ENCODE results near the gene TEF. TPM values are rescaled to one million over a fixed set of nuclear protein-coding genes. Genes with fewer than 3 reads are reported as not detected.

TEF gene
- total RNA-seq, 1 donor from 2014 or later, result 26.3 TPM

DNA sequence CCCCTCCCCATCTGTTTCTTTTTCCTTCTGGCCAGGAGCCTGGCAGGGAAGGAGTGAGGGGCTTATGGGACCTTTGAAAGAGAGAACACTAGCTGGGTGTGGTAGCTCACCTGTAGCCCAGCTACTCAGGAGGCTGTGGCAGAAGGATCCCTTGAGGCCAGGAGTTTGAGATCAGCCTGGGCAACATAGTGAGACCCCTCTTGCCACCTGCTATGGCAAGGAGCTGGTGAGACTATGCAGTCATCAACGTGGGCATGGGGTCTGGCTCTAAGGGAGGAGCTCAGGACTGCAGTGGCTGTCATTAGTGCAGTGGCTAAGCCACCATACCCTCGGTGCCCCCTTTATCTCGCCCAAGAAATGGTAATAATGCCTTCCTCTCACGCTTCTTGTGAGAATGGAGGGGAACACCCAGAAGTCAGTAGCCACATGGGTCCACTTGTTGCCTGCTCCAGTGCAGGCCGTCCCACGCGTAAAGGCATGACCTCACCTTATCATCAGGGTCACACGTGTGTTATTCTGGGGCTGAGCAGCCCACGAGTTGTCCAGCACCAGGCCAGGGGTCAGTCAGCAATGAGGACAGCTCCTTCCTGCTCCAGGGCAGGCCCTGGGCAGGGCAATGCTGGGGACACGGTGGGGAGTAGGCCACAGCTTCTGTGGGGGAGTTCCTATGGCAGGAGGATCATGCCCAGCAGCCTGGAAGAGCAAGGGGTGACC lies 27.7 kb upstream of the TEF start:
- ATAC-seq (peak; percentile 58), DNase-seq (ENCODE audit: low spot score) (no peak)

DNA sequence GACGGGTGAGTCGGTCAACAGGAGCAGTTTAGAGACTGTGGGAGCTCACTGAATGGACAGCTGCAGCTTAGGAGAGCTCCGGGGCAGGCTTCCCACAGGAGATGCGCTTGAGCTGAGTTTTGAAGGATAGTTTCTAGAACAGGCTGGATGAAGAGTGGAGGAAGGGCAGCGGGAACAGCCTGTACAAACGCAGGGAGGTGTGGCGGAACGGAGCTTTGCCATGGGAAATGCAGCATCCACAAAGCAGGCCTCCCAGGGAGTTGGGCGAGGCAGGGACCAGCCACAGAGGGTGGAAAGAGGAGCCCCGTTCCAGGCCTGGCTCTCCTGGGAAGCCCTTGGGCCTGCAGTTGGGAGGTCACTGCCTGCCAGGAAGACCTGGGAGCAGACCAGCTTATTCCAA lies 26.8 kb upstream of the TEF start:
- ATAC-seq, result peak; percentile 4
- no peak for DNase-seq (ENCODE audit: low spot score)

DNA sequence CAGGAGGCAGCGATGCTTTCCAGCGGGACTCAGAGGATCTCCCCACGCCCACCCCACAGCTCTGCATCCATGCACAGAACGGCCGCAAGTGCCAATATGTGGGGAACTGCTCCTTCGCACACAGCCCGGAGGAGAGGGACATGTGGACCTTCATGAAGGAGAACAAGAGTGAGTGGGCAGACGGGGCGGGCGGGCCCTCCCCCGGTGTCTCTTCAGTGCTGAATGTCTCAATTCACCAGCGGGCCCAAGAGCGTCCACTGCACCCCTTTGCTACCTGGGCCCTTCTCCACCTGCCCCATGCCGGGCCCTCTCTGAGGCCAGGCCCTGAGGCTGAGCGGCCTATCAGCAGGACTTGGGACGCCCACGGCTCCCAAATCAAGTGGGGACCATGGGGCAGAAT lies 25.8 kb upstream of the TEF start:
- DNase-seq (ENCODE audit: low spot score) (no peak), ATAC-seq (no peak)

DNA sequence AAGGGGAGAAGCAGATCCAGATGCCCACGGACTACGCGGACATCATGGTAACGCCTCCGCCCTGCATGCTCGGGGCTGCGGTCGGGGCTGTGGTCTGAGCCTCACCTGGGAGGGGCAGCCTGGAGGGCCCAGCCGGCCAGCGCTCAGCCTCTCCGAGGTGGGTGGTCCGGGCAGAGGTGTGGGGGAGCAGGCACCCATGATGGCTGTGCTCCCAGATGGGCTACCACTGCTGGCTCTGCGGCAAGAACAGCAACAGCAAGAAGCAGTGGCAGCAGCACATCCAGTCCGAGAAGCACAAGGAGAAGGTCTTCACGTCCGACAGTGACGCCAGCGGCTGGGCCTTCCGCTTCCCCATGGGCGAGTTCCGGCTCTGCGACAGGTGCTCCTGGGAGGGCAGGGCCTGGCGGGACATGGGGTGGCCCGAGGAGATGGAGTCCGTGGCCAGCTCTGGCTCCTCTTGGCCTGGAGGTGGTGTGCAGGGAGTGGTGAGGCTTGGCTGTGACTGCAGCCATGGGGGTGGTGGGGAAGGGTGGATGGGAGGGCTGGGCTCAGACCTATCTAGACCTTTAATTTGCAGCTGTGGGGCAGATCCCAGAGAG lies 25.2 kb upstream of the TEF start:
- no peak for DNase-seq (ENCODE audit: low spot score)
- ATAC-seq, result no peak

DNA sequence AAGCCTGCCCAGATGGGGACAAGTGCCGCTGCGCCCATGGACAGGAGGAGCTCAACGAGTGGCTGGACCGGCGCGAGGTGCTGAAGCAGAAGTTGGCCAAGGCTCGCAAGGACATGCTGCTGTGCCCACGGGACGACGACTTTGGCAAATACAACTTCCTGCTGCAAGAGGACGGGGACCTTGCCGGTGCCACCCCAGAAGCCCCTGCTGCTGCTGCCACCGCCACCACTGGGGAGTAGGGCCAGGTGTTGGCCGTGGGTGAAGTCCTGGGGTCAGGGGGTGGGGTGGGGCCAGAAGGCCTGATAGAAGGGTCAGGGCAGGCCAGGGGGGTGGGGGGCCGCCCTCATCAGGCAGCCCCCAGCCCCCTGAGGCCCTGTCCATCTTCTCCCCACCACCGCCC lies 24.6 kb upstream of the TEF start:
- no peak for ATAC-seq
- DNase-seq (ENCODE audit: low spot score), result no peak

DNA sequence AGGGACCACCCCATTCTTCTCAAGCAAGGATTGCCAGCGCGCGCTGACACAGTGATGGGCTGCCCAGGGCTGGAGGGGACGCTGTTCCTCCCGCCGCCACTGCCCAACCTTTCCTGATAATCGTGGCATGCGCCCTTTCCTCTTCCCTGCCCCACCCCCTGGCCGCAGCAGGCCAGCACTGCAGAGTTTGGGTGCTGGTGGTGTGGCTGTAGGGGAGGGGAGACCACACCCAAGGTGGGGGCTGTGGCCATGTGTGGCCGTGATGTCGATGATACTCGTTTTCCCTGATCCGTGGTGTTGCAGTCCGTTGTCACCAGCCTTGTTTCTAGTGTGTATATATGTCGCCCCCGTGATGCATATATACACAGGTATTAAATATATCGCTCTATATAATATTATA lies 22.8 kb upstream of the TEF start:
- ATAC-seq (no peak), DNase-seq (ENCODE audit: low spot score) (no peak)

DNA sequence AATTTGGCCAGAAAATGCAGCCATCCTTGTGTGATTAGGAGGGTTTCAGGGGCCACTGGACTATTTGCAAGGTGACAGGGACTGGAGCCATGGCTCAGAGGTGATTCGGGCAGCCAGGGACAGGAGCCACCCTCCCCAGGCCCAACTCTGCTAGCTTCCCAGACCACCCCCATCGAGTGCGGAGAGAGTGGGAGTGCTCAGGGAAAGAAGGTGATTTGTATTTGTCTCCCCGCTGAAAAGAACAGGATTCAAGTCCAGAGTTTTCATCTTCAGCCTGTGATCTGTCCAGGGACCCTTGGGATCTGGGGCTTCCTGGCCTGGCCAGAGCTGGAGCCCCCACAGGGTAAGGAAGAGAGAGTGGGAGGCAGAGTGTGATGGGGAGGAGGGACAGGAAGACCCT lies 22.4 kb upstream of the TEF start:
- ATAC-seq, result no peak
- no peak for DNase-seq (ENCODE audit: low spot score)

DNA sequence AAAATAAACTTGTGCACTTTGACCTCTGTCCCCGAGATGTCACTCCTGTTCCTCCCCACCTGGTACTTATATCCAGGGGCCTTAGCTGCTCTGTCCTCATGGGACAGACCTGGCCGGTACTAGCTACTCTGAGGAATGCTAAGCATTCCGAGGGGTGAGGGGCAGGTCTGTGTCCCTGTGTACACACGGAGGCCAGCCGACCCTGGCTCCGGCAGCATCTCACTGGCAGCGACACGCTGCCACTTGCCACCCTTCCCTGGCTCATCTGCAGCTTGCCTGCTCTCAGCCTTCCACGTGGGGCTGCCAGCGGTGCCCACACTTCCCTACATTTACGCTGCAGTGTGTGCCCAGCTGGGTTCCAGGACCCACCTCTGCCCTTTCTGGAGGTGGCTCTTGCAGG lies 21.6 kb upstream of the TEF start:
- peak; percentile 43 for ATAC-seq
- no peak for DNase-seq (ENCODE audit: low spot score)

DNA sequence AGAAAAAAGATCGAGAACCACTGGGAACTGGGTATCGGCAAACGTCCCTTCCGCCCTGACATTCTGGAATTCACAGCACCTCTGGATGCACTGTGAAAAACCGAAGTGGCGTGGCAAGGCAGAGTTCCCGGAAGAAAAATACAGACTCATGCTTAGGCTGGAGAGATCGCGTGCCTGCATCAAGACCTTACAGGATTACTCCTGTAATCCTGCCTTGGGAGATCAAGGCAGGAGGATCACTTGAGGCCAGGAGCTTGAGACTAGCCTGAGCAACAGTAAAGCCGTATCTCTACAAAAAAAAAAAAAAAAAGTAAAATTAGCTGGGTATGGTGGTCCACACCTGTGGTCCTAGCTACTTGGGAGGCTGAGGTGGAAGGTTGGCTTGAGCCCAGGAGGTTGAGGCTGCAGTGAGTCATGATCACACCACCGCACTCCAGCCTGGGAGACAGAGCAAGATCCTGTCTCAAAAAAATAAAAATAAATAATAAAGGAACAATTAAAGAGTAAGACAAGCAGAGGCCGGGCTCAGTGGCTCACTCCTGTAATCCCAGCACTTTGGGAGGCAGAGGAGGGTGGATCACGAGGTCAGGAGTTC lies 19.9 kb upstream of the TEF start:
- no peak for ATAC-seq
- no peak for DNase-seq (ENCODE audit: low spot score)

DNA sequence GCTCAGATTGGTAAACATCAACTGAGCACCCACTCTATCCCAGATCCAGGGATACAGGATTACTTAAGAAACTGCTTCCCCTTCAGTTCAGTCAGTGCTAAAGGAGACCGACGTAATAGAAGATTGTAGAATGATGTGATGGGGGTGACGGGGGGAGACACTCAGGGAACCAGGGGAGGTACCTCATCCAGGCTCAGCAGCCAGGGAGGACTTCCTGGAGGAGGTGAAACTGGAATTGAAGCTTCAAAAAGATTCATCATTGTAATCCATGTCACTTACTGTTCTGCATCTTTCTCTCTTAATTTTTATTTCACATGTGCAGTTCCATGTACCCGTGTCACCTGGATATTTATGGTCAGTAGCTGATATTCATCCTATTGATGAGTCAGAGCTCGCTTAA lies 19.1 kb upstream of the TEF start:
- no peak for DNase-seq (ENCODE audit: low spot score)
- no peak for ATAC-seq

DNA sequence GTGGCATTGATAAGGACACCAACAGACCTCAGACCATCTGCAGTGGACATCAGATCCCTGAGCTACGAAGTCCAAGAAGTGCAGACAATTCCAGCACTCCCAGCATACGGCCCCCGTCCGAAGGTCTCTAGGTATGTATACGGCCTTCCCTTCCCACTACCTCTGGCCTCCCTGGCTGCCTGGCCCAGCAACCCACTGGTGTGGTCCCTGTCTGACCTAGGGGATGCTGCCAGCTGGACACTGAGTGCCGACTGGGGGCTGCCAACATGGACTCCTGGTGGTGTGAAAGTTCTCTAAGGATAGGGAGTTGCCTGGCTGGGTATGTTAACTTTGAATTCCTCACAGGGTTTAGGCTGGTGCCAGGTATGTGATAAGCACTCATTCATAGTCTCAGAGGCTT lies 17.5 kb upstream of the TEF start:
- DNase-seq (ENCODE audit: low spot score), result no peak
- ATAC-seq, result no peak

DNA sequence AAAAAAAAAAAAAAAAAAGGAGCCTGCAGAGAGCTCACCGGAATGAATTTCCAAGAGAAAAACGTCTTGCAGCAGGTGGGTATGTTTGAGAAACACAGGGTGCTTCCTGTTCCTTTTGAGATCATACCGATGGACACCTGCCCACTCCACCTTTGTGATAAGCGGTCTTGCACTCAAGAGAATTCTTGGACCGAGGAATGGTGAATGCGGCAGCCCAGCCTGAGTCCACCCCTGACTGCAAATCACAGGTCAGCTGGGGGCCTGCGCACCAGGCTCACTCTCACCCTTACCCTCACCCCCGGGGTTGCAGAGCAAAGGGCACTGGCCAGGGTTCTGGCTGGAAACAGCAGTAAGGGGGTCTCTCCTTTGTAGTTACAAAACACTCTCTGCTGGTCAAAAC lies 16.8 kb upstream of the TEF start:
- peak; percentile 64 for DNase-seq (ENCODE audit: low spot score)

DNA sequence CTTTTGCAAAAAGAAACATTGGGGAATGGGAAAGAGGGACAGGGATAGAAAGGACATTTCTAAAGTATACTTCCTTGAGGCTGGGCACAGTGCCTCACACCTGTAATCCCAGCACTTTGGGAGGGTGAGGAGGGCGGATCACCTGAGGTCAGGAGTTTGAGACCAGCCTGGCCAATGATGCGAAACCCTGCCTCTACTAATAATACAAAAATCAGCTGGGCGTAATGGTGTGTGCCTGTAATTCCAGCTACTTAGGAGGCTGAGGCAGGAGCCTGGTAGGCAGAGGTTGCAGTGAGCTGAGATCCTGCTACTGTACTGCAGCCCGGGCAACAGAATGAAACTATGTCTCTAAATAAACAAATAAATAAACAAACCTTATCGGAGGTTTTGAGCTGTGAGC lies 16.3 kb upstream of the TEF start:
- ATAC-seq (no peak), DNase-seq (ENCODE audit: low spot score) (no peak)

More for the DNA sequence above, 16.8 kb upstream of the TEF start:
- ATAC-seq, result peak; percentile 11

DNA sequence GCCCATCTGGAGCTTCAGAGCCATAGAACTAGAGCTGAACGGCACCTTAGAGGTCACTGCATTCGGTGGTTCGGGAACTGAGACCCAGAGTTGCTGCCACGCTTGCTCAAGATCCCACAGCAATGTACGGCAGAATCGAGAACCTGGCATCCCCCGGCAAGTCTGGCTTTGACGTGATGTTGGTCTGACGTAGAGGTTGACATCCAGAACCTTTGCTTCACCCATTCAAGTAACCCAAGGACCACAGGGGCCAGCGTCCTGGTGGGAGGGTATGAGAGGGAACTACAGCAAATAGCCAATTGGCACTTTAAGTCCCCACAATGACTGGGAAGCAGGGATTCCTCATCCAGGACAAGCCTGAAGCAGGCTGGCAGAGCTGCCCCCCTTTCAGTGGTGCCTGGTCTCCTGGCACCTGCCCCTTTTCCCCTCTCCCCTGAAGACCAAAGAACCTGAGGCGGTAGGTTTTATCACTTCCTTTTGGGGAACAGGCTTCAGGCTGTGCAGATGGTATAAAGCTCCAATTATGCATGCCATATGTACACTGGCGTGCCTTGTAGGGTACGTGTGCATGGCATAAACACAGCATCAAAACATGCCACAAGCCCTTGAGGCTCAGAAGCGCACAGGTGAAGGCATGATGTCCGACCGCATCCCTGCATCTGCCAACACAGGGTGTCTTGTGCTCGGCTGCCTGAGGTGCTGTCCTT lies 15.3 kb upstream of the TEF start:
- no peak for ATAC-seq
- no peak for DNase-seq (ENCODE audit: low spot score)

DNA sequence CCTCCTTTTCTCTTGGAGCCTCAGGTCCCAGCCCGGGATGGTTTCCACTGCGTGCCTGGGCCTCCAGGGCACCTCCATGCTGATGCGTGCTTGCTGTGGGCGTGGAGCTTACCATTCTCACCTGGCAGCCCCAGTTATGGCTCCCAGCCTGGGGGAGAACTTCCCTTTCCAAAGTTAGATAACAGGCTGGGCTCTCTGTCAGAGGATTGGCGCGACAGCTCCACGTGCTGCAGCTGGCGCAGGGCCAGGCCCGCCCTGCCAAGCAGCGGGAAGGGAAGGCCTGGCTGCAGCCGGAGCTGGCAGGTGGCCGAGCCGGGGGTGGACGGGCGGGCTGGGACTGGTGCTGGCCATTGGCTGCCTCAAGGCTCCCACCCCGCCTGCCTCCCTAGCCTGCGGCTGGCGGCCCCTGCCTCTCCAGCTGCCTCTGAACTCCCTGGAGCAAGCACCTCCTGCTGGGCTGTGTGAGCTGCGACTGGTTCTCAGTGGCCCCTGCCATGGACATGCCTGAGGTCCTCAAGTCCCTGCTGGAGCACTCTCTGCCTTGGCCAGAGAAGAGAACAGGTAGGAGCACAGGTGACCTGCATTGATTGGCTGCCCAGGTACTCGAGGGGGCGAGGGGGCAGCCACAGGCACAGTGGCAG lies 14.6 kb upstream of the TEF start:
- peak; percentile 85 for ATAC-seq

DNA sequence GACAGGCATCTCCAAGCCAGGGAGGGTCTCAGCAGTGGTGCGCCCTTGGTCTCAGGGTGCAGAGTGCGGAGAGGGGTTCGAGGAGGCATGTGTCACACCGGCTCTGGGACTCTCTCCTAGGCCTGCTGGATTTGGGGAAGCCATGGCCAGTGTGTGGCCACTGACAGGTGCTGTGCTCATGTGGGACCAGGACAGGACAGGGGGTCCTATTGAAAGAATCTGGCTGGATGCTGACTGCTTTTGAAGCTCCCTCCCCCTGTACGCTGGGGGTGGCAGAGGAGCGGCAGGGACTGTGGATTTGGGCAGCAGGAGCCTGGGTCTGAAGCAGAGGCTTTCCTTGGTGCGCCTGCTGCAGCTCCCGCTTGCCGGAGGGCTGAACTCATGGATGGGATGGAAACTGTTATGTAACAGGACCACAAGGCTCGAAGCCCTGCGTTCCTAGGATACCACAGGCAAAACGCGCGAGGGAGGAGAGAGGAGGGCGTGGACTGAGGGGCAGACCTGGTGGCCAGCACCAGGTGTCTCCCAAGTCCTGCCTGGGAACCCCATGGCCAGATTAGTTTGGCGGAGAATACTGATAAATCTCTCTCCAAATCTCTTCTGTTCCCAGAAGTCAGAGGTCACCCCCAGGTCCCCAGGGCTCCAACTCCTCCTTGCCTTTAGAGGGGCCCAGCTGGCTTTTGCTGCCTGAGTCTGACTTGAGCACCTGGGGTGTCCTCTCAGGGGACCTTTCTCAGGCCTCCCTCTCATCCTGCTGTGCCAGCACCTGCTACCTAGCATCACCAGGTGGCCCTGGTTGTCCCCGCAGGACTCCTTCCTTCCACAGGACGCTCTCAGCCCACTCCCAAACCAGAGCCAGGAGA lies 13.8 kb upstream of the TEF start:
- peak; percentile 71 for DNase-seq (ENCODE audit: low spot score)
- ATAC-seq, result peak; percentile 55

More for the DNA sequence above, 14.6 kb upstream of the TEF start:
- peak; percentile 99 for DNase-seq (ENCODE audit: low spot score)

DNA sequence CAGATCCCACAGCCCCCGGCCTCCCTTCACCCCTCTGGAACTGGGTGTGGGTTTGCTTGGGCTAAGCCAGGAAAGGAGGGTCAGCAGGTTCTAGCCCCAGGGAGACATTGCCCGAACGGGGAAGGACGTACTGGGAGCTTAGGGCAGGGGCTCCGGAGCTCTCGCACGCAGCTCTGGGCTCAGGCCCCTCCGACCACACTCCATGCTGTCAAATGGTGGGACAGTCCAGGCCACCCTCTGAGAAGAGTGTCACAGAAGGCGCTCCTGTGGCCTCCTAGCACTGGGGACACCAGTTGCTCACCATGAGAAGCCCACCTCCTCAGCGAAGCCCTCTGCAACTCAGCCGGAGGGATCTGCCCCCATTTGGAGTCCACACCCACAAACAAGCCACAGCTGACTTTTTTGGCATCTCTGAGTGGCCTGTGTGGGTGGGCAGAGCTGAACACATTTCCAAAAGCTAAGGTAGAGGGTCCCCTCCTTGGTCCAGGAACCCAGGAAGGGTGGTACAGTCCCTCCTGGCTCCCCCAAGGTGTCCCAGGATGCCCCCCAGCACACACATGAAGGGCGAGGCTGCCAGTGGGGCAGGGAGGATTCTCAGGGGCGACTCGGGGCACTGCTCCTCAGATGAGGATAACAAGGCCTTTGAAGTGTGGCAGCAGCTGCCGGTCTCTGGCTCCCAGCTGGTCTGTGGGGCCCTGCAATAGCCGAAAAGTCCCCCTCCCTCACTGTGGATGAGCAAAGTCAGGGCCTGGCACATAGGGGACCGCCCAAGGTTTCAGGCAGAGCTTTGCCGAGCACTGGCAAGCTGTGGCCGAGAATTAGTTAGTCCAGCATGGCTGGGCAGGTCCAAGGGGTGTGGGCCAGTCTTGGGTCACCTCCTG lies 13.0 kb upstream of the TEF start:
- ATAC-seq, result peak; percentile 3

DNA sequence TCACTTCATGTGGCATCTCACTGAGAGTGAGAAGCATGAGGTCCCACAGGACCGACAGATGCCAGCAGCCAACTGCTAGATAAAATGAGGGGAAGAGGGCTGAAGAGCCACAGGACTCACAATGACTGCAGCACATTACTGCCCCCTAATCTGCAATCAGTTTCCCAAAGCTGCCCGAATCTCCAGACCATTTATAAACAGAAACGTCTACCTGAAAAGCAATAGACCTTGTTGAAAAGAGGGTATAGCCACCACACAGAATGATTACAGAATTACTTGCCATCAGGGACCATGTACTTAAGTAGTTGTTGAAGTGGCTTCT lies 12.4 kb upstream of the TEF start:
- ATAC-seq (no peak), DNase-seq (ENCODE audit: low spot score) (no peak)

More for the DNA sequence above, 13.0 kb upstream of the TEF start:
- no peak for DNase-seq (ENCODE audit: low spot score)

DNA sequence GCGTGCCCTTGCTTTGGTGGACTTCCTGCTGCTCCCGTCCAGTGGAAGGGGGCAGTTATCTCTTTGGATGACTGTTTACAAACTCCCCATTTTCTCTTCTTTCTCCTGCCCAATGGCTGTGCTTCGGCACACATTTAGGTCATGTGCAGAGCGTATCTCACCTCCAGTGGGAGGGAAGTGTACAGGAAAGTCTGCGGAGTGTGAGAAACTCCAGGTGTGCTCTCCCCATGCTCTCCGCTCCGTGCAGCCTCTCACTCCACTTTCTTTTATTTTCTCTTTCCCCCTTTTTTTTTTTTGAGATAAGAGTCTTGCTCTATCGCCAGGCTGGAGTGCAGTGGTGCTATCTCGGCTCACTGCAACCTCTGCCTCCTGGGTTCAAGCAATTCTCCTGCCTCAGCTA lies 11.9 kb upstream of the TEF start:
- no peak for ATAC-seq
- no peak for DNase-seq (ENCODE audit: low spot score)

DNA sequence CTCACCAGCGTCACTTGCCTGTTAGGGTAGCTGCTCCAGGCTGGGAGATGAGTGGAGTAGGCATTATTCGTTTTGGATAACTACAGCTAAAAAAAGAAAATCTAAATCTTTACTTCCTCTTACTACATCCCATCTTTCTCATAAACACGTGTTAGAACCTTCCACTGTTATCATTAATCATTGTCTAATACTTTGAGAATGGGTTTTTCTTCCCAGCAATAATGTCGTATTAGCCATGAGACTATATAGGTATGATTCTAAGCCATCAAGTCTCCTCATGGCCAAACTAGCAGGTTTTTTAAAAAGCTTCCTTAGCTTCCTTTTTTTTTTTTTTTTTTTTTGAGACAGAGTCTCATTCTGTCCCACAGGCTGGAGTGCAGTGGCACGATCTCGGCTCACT lies 3.9 kb upstream of the TEF start:
- ATAC-seq (no peak), DNase-seq (ENCODE audit: low spot score) (no peak)

Data from left lobe of liver (tissue), 2 donors.